HG03196 (cell line): ENCODE results near the gene DHX16.
"Not testable (repeated sequence)": the region's sequence is repeated elsewhere in the genome, so short reads cannot be mapped to it uniquely, and the experiment has no call there.

Source experiments
- ATAC-seq: cut with Tn5 transposase; IDR thresholded peaks from one replicate; pipeline ENCODE4 v1.9.1; 2021; ENCODE audit not compliant: unreplicated experiment

Gene DHX16

GRCh38 chr6:30672445-30673253 is at the start of gene DHX16:
Gene DHX16, minus strand, starts transcription at chr6:30673006. Its CDS starts 165 bp downstream, at chr6:30672841.
- peak; percentile 66 for ATAC-seq

- not testable (repeated sequence) for ATAC-seq
These were observed 49.1 kb upstream of the DHX16 start for GRCh38 chr6:30722025-30722279.

GRCh38 chr6:30721198-30722024 is 48.6 kb upstream of the DHX16 start:
- no peak for ATAC-seq

- ATAC-seq = no peak
These were observed 48.0 kb upstream of the DHX16 start for GRCh38 chr6:30720738-30721197.

- peak; percentile 47 for ATAC-seq
These were observed 47.3 kb upstream of the DHX16 start, which contains the start of gene TUBB for GRCh38 chr6:30719791-30720737. Gene TUBB, plus strand, starts transcription at chr6:30720352. Its CDS starts 155 bp downstream, at chr6:30720507.

- ATAC-seq = no peak
These were observed 46.5 kb upstream of the DHX16 start for GRCh38 chr6:30719356-30719755.

- not testable (repeated sequence) for ATAC-seq
These were observed 45.3 kb upstream of the DHX16 start for GRCh38 chr6:30717845-30718720.

- peak; percentile 64 for ATAC-seq
These were observed 44.5 kb upstream of the DHX16 start, which contains the start of gene MDC1 for GRCh38 chr6:30717129-30717844. Gene MDC1, minus strand, starts transcription at chr6:30717281. Its CDS starts 2,106 bp downstream, at chr6:30715175.

- no peak for ATAC-seq
These were observed 44.0 kb upstream of the DHX16 start for GRCh38 chr6:30716879-30717128.

GRCh38 chr6:30714263-30714662 is 41.5 kb upstream of the DHX16 start:
- ATAC-seq = no peak

GRCh38 chr6:30712441-30712945 is 39.7 kb upstream of the DHX16 start:
- no peak for ATAC-seq

GRCh38 chr6:30711758-30712380 is 39.1 kb upstream of the DHX16 start:
- no peak for ATAC-seq

- no peak for ATAC-seq
These were observed 36.5 kb upstream of the DHX16 start for GRCh38 chr6:30709101-30709868.

- no peak for ATAC-seq
These were observed 34.6 kb upstream of the DHX16 start for GRCh38 chr6:30707281-30707850.

GRCh38 chr6:30705620-30706019 is 32.8 kb upstream of the DHX16 start:
- ATAC-seq = no peak

- ATAC-seq = no peak
These were observed 31.0 kb upstream of the DHX16 start for GRCh38 chr6:30703821-30704220.

GRCh38 chr6:30703011-30703410 is 30.2 kb upstream of the DHX16 start:
- no peak for ATAC-seq

- ATAC-seq = no peak
These were observed 27.5 kb upstream of the DHX16 start for GRCh38 chr6:30700340-30700739.
